Measurements from ENCODE around the gene COQ10B. TPM values are rescaled to one million over a fixed set of nuclear protein-coding genes. Genes with fewer than 3 reads are reported as not detected.

Gene COQ10B
- total and polyA plus RNA-seq, 2 of the 4 experiments (the other 2 are of a cell fraction): 9.5 to 28.7 TPM

GRCh38 chr2:197423307-197423706 is 30.0 kb upstream of the COQ10B start:
- H3K27me3 ChIP-seq (ENCODE audit: control insufficient read depth, insufficient read depth, low read length): no peaks in the 10 kb centered on the region
- intact Hi-C loops (cut with micrococcal nuclease) (no loop called here), dilution Hi-C loops (cut with HindIII; ENCODE audit: low sequenced_read_pairs, unreplicated experiment) (no loop called here), in situ Hi-C loops (cut with MboI; ENCODE audit: low sequenced_read_pairs) (no loop called here)
- no peak overlapping the region for H2BK15ac ChIP-seq (ENCODE audit: low read depth, low read length)
- H3K56ac ChIP-seq (ENCODE audit: extremely low read depth, insufficient read depth, low read length): no peak overlapping the region
- H3K14ac ChIP-seq (replicated peaks; ENCODE audit: low read depth, low read length): no peak overlapping the region
- no peak for ATAC-seq (ENCODE audit: low read depth)
- no peak for TF ChIP-seq SMC3 (IDR thresholded peaks at IDR 0.05; ENCODE audit: low read depth, low read length)
- no peak overlapping the region for H4K5ac ChIP-seq (ENCODE audit: low read depth, low read length)
- no peak overlapping the region for H2BK5ac ChIP-seq (ENCODE audit: low read depth, low read length, poor library complexity, severe bottlenecking)
- H3K4ac ChIP-seq (ENCODE audit: low read depth, low read length): no peak overlapping the region
- peaks cover 4 to 13% of the 10 kb centered on the region in 2 experiments; a peak in 3 of 4 replicates for H3K79me1 ChIP-seq (ENCODE audit: low read depth in 1 of 2, low read length in 2 of 2)
- ChIA-PET POLR2A (ENCODE audit: unreplicated experiment) (interaction anchor here (0.9 kb wide), 1 partner anchor 12 kb away, joined by 3 read pairs; the partner anchor contains the start of gene SF3B1), CTCF (interaction anchor here (0.7 to 1.7 kb wide), 2 partner anchors 12 to 21 kb away, joined by 3 to 5 read pairs; partner anchors contain the start of gene SF3B1)
- H3K4me3 ChIP-seq (ENCODE audit: insufficient read depth, low read depth, low read length): no peak overlapping the region
- H3K23ac ChIP-seq (ENCODE audit: low read depth, low read length): no peak overlapping the region
- H4K91ac ChIP-seq (ENCODE audit: insufficient read depth, low read depth, low read length): no peak overlapping the region
- no peak overlapping the region for H3K9ac ChIP-seq (ENCODE audit: low read depth, low read length)
- WGBS, 2 experiments (ENCODE audit: extremely low coverage in 2 of 2, insufficient read length in 1 of 2): no CpG with 5 or more reads among the region's 2 CpGs
- H4K20me1 ChIP-seq (ENCODE audit: insufficient read depth, low read length): peaks cover 74% of the 10 kb centered on the region
- H2AFZ ChIP-seq (replicated peaks; ENCODE audit: low read length, poor library complexity): no peak overlapping the region
- DNase-seq: no peak
- H3K36me3 ChIP-seq (ENCODE audit: control insufficient read depth, insufficient read depth, low read length): peaks cover 28% of the 10 kb centered on the region
- H2BK20ac ChIP-seq (ENCODE audit: low read depth, low read length): no peak overlapping the region
- peaks cover 2% of the 10 kb centered on the region; the same call in 1 of the 2 replicates for H3K9me1 ChIP-seq (ENCODE audit: insufficient read depth, low read length)
- H2AK9ac ChIP-seq (replicated peaks; ENCODE audit: low read depth, low read length, poor library complexity): no peak overlapping the region
- peaks cover 3% of the 10 kb centered on the region; the same call in 1 of the 2 replicates for H3K4me1 ChIP-seq (ENCODE audit: control insufficient read depth, insufficient read depth, low read length)
- no peak overlapping the region for H3K27ac ChIP-seq (ENCODE audit: insufficient read depth, low read length)
- H3K9me3 ChIP-seq (ENCODE audit: control insufficient read depth, insufficient read depth, low read length): no peaks in the 10 kb centered on the region
- no peak overlapping the region for H2BK120ac ChIP-seq (ENCODE audit: low read depth, low read length)
- no peak overlapping the region for H3K4me2 ChIP-seq (ENCODE audit: low read depth, low read length)
- no peak overlapping the region for H4K8ac ChIP-seq (ENCODE audit: low read depth in 2 of 2, low read length in 2 of 2)
- no peak overlapping the region for H3K18ac ChIP-seq (ENCODE audit: low read depth, low read length)
- H2AK5ac ChIP-seq (ENCODE audit: low read depth, low read length): no peak overlapping the region
- no TSS peak for BruUV-seq (replicated peaks)

All from IMR-90 (cell line).